Breast epithelium (tissue), 4 donors: ENCODE results near the gene COL5A3. TPM values are rescaled to one million over a fixed set of nuclear protein-coding genes. Genes with fewer than 3 reads are reported as not detected.
A peak's percentile ranks its signal among the peaks of the same experiment; 100 is the strongest.

Experiments
- DNase-seq, 2 donors: peaks; one replicate each; pipeline ENCODE4 v3.0.0-alpha.2; 2019; ENCODE audit warnings: low spot score in 2 of 2
- H3K27ac ChIP-seq, 2 donors: fragments of 200-600 bp; sonication (generic) in 1 of 2; one replicate each; pipeline ENCODE4 v1.5.1; 2016 to 2019; ENCODE audit warnings: mild to moderate bottlenecking in 1 of 2
- H3K27me3 ChIP-seq, 2 donors: fragments of 200-600 bp; sonication (generic) in 1 of 2; one replicate each; pipeline versions ENCODE4 v1.5.1 to v1.6.0; 2017 to 2019; ENCODE audit warnings: control low read depth in 1 of 2, mild to moderate bottlenecking in 1 of 2
- H3K36me3 ChIP-seq: fragments of 200-600 bp; one replicate; pipeline ENCODE4 v1.5.1; 2019
- H3K4me1 ChIP-seq, 2 donors: fragments of 200-600 bp; sonication (generic); one replicate each; pipeline ENCODE4 v1.5.1; 2016 to 2019; ENCODE audit warnings: control low read depth in 1 of 2
- H3K4me3 ChIP-seq, 3 donors: fragments of 200-600 bp; sonication (generic); 1 replicate in 2 of 3; 2 replicates in 1 of 3; pipeline ENCODE4 v1.5.1; 2016 to 2019; ENCODE audit warnings: mild to moderate bottlenecking in 3 of 3, moderate library complexity in 2 of 3
- H3K9me3 ChIP-seq, 2 donors: fragments of 200-600 bp; sonication (generic) in 1 of 2; one replicate each; pipeline ENCODE4 v1.5.1; 2016 to 2019; ENCODE audit warnings: control low read depth in 1 of 2
- POLR2A ChIP-seq: fragments of 450-650 bp; IDR thresholded peaks from one replicate; pipeline ENCODE4 v1.6.1; 2016; ENCODE audit warnings: antibody characterized with exemption, mild to moderate bottlenecking, moderate library complexity
- POLR2AphosphoS5 ChIP-seq, 3 donors: sonication (generic); formaldehyde crosslinking; IDR thresholded peaks; one replicate each; pipeline ENCODE4 v1.6.1; 2017; ENCODE audit warnings: antibody characterized with exemption in 3 of 3
- intact Hi-C: fragments of 100-400 bp; cut with DNase I; formaldehyde crosslinking; loops from one replicate; pipeline ENCODE4 v1.15.1; 2023; ENCODE audit warnings: low total_unique reads
- total RNA-seq, 3 donors: library from RNA; depleted of rRNA; stranded (reverse); fragments of >200 nt; gene quantifications; one replicate each; pipeline ENCODE4 v1.1.0, GENCODE V29; 2016
- TF ChIP-seq, protein P1 (sequence below), 3 donors: fragments of 450-650 bp; IDR thresholded peaks; one replicate each; pipeline ENCODE4 v1.5.1; 2016 to 2017; ENCODE audit warnings: antibody characterized with exemption in 3 of 3, mild to moderate bottlenecking in 3 of 3, moderate library complexity in 3 of 3

COL5A3 gene
- total RNA-seq, 3 donors from 2014 or later = 4.8 to 32.2 (median 12.5) TPM

DNA sequence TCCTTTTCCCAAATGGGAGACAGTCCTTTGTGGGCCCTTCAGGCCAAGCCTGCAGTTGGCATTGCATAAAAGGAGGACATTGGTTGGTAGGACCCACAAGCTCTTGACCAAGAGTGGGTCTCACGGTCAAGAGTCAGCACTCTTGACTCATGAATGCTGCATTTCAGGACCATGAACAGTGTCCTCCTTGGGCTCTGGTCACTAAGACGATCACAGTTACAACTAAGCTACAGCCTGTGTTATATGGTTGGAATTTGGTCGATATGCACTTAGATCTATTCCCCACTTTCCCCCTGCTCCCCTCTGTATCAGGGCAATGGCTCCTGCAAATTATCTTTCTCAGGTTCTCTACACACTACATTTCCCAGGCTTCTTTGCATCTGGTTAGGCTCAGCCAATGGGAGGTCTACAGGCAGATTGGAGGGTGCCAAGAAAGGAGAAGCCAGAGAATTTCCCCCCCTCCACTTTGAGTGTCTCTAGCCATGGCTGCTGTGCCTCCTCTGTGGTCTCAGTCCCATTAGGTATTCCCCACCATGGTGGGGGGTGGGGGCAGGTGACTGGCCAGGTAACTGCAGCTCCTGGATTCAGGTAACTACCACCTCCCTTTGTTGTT is 70.9 kb downstream of the COL5A3 start:
- TF ChIP-seq, protein P1, sequence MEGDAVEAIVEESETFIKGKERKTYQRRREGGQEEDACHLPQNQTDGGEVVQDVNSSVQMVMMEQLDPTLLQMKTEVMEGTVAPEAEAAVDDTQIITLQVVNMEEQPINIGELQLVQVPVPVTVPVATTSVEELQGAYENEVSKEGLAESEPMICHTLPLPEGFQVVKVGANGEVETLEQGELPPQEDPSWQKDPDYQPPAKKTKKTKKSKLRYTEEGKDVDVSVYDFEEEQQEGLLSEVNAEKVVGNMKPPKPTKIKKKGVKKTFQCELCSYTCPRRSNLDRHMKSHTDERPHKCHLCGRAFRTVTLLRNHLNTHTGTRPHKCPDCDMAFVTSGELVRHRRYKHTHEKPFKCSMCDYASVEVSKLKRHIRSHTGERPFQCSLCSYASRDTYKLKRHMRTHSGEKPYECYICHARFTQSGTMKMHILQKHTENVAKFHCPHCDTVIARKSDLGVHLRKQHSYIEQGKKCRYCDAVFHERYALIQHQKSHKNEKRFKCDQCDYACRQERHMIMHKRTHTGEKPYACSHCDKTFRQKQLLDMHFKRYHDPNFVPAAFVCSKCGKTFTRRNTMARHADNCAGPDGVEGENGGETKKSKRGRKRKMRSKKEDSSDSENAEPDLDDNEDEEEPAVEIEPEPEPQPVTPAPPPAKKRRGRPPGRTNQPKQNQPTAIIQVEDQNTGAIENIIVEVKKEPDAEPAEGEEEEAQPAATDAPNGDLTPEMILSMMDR (IDR thresholded peaks at IDR 0.05) = no peak
- TF ChIP-seq POLR2AphosphoS5 (IDR thresholded peaks at IDR 0.05) = no peak
- Histone ChIP-seq H3K4me1 (peaks cover 0 to 6% of the 10 kb centered on the region in 2 donors), H3K27ac (no peak overlapping the region), H3K4me3 (no peak overlapping the region), H3K36me3 (no peaks in the 10 kb centered on the region), H3K9me3 (peaks cover 7% of the 10 kb centered on the region in 2 donors), H3K27me3 (no peaks in the 10 kb centered on the region)
- intact Hi-C loops = no loop called here
- no peak for DNase-seq

DNA sequence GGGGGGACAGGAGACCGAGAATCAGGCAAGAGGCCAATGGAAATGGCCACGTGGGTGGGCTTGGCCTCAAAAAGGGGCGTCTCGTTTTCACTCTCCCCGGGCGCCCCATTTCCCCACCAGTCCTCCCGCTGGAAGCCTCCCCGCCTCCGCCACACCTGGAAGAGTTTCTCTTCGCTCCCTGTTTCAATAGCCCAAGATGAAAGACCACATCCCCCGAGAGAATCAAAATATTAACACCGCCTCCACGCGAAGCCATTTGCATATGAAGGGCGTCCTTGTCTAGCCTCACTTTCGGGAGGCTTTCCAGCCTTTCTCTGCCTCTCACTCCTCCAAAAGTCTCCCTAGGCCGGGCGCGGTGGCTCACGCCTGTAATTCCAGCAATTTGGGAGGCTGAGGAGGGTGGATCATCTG is 73.3 kb downstream of the COL5A3 start:
- peaks cover 5 to 6% of the 10 kb centered on the region in 2 donors for H3K9me3 ChIP-seq
- H3K27ac ChIP-seq = no peak overlapping the region
- peak overlapping the region in 2 of 3 donors; percentile 58 to 75 for H3K4me3 ChIP-seq
- peaks cover 0 to 6% of the 10 kb centered on the region in 2 donors for H3K4me1 ChIP-seq
- H3K27me3 ChIP-seq = peaks cover 0 to 5% of the 10 kb centered on the region in 2 donors
- intact Hi-C loops = no loop called here
- H3K36me3 ChIP-seq = no peaks in the 10 kb centered on the region
- TF ChIP-seq POLR2AphosphoS5 (IDR thresholded peaks at IDR 0.05) (no peak), POLR2A (no peak)
- TF ChIP-seq, protein P1 (IDR thresholded peaks at IDR 0.05) = no peak
- no peak for DNase-seq

DNA sequence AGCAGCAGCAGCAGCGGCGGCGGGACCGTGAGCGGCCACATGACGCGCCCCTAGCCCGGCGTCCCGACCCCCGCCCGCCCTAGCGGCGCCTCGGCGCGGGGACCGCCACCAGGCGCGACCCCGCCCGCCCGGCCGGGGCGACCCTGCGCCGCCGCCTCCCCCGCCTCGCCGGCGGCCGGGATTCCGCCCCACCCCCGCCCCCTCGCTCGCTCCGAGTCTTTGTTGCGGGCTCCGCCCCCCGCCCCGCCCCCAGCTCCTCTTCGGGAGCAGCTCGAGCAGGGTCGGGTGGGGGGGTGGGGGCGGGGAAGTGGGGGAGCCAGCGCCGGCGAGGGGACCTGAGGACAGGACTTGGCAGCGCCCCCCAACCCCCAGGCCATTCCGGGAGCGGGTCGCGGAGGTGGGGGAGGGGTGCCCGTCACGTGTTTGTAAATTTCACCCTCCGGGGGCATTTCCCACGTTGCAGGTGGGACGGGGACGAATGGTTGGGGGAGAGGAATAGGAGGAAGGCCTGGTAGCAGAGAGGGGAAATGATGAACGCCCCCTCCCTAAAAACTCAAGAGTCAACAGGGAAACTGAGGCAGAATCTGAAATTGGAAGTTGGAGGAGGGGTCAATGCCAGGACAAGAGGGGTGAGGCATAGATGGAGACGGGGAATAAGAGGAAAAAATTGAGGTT is 73.8 kb downstream of the COL5A3 start, which contains the start of gene OLFM2:
TSS of gene OLFM2 (minus strand) at position 190 of the 675 bp plus-strand sequence. CDS start at position 41, 149 bp downstream.
- H3K4me1 ChIP-seq = peaks cover 0 to 6% of the 10 kb centered on the region in 2 donors
- peaks cover 0 to 5% of the 10 kb centered on the region in 2 donors for H3K27me3 ChIP-seq
- no peak for DNase-seq
- H3K27ac ChIP-seq = no peak within 1 kb of the TSS
- intact Hi-C loops = no loop called here
- peak within 1 kb of the TSS; percentile 42 to 75 (median 58) for H3K4me3 ChIP-seq
- H3K9me3 ChIP-seq = peaks cover 0 to under 1% of the 10 kb centered on the region in 2 donors
- TF ChIP-seq, protein P1 (IDR thresholded peaks at IDR 0.05) = no peak
- TF ChIP-seq POLR2AphosphoS5 (IDR thresholded peaks at IDR 0.05) = no peak
- TF ChIP-seq POLR2A = no peak
- no peaks in the 10 kb centered on the region for H3K36me3 ChIP-seq

DNA sequence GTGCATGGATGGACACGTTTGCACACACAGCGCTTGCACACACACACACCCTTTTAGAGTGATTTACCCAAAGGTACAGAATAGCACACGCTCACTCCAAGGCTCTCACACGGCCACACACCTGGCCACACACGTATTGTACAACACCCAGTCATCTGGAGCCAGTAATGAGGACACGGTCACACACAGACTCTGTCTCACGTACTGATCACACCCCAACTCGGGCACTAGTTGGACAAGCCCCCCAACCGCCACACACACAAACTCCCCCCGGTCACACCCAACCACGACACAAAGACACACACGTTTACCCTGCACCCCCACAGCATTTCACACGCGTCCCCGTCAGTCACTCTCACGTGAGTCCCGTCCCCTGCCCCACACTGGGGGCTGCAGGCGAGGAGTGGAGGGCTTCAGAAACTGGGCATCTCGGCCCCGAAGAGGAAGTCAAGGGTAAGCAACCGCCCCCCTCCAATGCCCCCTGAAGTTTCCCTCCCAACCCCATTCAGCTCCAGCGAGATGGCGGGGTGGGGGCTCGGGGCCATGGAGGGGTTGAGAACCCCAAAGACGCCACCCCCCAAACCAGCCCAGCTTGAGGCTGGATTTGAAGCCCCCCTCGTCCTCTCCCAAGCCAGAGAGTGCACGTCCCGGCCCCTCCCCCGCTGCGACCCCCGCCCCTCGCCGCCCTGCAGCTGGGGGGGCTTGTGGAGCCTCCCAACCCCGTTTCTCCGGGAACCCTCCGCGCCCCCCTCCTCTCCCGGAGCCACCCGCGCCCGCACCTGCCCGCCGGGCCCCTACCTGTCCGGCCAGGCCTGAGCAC is 74.6 kb downstream of the COL5A3 start:
- peaks cover 0 to 5% of the 10 kb centered on the region in 2 donors for H3K27me3 ChIP-seq
- intact Hi-C loops = no loop called here
- H3K4me3 ChIP-seq = peak overlapping the region; percentile 42 to 75 (median 58)
- TF ChIP-seq POLR2AphosphoS5 (IDR thresholded peaks at IDR 0.05) (no peak), POLR2A (no peak)
- TF ChIP-seq, protein P1 (IDR thresholded peaks at IDR 0.05) = no peak
- no peak overlapping the region for H3K27ac ChIP-seq
- peaks cover 0 to 6% of the 10 kb centered on the region in 2 donors for H3K4me1 ChIP-seq
- no peaks in the 10 kb centered on the region for H3K9me3 ChIP-seq
- DNase-seq = no peak
- no peaks in the 10 kb centered on the region for H3K36me3 ChIP-seq
